Endometrium (tissue), 2 donors: ENCODE measurements around the gene ACTR2.
"Not testable (repeated sequence)": the region's sequence is repeated elsewhere in the genome, so short reads cannot be mapped to it uniquely, and the experiment has no call there.

Source experiments
- FAIRE-seq: peaks from 2 replicates; lab custom pipeline; 2012; peaks lifted over from hg19 to GRCh38; lab: Jason Lieb, UNC
- donor health status: control.
- donor health status: control.

The ACTR2 gene

DNA sequence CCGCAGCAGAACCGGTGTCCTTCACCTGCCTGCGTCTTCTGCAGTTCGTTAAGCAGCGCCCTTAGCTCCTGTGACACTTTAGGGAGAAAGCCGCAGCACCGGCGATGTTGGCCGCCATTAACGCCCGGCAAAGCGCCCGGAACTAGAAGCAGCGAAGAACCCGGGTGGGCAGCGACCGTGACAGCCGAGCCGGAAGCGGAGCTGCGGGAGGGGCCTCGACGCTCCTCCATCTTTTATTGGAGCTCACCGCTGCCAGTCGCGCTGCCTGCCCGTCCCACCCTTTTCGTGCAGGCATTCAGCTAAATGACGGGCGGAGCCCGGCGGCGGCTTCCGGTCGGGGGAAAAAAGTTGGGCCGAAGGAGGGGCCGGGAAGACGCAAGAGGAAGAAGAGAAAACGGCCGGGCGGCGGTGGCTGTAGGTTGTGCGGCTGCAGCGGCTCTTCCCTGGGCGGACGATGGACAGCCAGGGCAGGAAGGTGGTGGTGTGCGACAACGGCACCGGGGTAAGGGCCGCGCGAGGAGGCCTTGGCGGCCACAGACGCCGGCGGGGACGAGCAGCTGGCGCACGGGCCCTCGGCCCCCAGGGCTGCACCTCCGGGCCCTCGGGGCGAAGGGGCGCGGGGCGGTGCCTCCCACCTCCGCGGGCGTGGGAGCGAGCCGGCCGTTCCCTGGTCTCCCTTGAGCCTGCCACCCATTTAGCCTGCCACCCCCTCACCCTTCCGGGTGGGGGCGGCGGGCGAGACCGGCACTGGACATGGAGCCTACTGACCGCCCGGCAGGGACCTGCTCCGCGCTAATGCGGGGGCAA, at the start of gene ACTR2:
ACTR2 (plus strand) TSS at position 376 of the 807 bp plus-strand sequence; CDS start at position 455, 79 bp downstream.
- FAIRE-seq = peak; percentile 90

DNA sequence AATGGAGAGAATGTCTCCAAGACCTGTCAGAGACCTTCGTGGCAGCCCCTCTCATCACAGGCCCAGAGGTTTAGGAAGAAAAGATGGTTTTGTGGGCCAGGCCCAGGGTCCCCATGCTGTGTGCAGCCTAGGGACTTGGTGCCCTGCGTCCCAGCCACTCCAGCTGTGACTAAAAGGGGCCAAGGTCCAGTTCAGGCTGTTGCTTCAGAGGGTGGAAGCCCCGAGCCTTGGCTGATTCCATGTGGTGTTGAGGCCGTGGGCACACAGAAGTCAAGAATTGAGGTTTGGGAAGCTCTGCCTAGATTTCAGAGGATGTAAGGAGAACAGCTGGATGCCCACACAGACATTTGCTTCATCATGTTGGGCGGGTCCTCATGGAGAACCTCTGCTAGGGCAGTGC, 45.1 kb upstream of the ACTR2 start:
- FAIRE-seq = no peak

DNA sequence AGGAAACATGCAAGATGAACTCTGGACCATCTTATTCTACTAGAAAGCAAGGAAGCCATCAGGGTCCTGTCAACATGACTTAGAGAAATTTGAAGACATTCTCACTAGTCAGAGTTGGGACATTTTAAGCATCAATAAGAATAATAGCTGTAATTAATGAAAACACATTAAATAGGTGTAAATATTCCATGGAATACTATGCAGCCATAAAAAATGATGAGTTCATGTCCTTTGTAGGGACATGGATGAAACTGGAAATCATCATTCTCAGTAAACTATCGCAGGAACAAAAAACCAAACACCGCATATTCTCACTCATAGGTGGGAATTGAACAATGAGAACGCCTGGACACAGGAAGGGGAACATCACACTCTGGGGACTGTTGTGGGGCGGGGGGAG, 44.2 kb upstream of the ACTR2 start:
- not testable (repeated sequence) for FAIRE-seq

GRCh38 chr2:65185012-65185411, 42.6 kb upstream of the ACTR2 start:
- no peak for FAIRE-seq

- FAIRE-seq = no peak
These were observed 41.4 kb upstream of the ACTR2 start for GRCh38 chr2:65186093-65186868.

GRCh38 chr2:65186872-65187851, 40.5 kb upstream of the ACTR2 start:
- FAIRE-seq = peak; percentile 35

GRCh38 chr2:65193446-65193845, 34.2 kb upstream of the ACTR2 start:
- FAIRE-seq = no peak

DNA sequence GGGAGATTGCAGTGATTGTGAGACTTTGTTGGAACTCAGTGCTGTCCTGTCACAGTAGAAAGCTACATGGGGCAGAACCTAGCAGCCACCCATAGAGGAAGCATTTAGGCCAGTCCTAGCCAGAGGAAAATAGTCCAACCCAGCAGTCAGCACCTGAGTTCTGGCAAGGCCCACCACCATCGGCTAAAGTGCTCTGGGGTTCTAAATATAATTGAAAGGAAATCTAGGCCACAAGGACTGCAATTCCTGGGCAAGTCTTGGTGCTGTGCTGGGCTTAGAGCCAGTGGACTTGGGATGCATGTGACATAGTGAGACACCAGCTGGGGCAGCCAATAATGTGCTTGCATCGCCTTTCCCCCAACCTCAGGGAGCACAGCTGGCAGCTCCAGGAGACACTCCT, 28.9 kb upstream of the ACTR2 start:
- no peak for FAIRE-seq

GRCh38 chr2:65199166-65199565, 28.5 kb upstream of the ACTR2 start:
- FAIRE-seq = no peak

- no peak for FAIRE-seq
These were observed 27.7 kb upstream of the ACTR2 start for GRCh38 chr2:65199891-65200290.

- no peak for FAIRE-seq
These were observed 23.0 kb upstream of the ACTR2 start for GRCh38 chr2:65204461-65205210.

DNA sequence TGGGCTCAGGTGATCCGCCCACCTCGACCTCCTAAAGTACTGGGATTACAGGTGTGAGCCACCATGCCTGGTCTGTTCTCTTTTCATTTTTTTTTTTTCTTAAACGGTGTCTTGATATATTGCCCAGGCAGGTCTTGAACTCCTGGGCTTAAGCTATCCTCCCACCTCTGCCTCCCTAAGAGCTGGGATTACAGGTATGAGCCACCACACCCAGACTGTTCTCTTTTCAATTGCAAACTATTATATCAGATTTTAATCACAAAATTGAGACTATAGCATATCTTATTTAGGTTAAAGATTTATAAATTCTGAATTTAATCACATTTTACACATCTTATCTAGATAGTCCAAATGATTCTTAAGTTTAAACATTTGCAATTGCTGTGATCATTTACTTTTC, 15.5 kb upstream of the ACTR2 start:
- FAIRE-seq = no peak

DNA sequence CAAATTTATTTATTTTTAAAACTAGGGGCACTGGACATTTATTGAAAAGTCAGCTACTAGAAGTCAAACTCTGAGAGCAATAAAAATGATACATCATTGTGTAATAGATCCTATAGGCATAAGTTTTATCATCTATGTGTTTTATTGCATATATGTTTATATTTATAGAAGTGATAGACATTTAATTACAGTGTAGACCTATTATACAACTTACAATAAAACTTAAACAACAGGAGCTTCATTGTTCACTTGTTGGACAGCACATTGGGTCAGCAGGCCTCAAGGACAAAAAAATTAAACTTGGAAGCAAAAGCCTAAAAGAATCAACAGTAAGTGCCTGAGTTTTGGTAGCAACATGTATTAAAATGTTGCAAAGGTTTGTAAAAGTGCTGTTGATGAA, 15.0 kb upstream of the ACTR2 start:
- FAIRE-seq = no peak

DNA sequence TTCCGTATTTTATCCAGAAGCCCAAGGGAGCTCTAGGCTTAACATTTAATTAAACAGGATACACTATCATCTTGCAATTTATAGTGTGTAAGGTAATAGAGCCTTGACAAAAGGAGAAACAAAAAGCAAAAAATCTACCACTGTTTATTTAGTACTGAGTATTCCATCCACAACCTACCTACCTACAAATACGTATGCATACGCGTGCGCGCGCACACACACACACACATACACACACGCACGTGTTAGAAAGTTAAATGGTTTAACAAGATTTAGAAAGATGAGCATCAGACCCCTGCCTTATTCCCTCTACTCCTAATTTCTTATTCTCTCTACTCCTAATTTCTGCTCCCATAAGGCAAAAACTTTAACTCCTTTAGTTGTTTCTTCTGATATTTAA, 14.6 kb upstream of the ACTR2 start:
- no peak for FAIRE-seq

DNA sequence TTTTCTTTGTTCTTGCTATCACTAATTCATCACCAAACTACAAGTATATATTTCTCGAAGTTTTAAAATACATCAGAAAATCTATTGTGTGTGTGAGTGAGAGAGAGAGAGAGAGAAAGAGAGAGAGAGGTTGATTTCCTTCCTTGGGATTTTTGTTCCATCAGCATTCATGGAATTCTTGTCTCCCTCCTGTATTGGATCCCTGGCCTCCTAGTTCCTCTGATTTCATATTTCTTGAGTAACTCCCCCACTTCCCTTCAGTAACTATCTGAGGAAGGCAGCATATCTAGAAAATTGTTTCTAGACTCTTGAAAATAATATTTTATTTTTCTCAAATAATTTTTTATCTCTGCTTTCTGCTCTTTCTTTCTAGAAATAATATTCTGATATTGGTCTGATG, 13.3 kb upstream of the ACTR2 start:
- no peak for FAIRE-seq

GRCh38 chr2:65214843-65215242, 12.8 kb upstream of the ACTR2 start:
- FAIRE-seq = no peak

- no peak for FAIRE-seq
These were observed 11.7 kb upstream of the ACTR2 start for GRCh38 chr2:65215946-65216345.

DNA sequence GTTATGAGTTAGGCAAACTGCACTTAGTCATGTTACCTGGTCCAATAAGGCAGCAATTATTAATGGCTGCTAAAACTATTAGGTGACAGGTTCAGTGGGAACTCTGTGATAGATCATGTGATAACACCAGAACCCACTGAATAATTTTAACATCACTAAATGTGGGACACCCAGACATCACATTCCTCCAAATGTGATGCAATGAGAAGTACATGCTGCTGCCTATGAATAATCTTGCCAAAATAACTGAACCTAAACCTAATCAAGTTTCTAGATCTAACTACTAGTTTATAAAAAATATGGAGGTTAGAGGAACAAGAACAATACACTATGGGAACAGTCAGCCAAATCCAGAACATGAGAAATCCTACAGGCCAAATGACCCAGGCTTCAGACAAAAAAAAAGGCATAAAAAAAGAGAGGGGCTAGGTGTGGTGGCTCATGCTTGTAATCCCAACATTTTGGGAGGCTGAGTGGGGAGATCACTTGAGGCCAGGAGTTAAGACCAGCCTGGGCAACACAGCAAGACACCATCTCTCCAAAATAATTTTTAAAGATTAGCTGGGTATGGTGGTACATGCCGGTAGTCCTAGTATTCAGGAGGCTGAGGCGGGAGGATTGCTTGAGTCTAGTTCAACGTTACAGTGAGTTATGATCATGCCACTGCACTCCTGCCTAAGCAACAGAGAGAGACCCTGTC, 7.0 kb upstream of the ACTR2 start:
- FAIRE-seq = no peak

DNA sequence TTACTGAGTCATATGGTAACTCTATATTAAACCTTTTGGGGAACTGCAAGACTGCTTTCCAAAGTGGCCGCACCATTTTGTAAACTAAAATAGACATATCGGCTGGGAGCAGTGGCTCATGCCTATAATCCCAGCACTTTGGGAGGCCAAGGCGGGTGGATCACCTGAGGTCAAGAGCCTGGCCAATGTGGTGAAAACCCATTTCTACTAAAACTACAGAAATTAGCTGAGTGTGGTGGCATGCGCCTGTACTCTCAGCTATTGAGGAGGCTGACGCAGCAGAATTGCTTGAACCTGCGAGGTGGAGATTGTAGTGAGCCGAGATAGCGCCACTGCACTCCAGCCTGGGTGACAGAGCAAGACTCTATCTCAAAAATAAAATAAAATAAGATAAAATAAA, 6.4 kb upstream of the ACTR2 start:
- not testable (repeated sequence) for FAIRE-seq

- no peak for FAIRE-seq
These were observed 593 bp upstream of the ACTR2 start for GRCh38 chr2:65227020-65227455.

DNA sequence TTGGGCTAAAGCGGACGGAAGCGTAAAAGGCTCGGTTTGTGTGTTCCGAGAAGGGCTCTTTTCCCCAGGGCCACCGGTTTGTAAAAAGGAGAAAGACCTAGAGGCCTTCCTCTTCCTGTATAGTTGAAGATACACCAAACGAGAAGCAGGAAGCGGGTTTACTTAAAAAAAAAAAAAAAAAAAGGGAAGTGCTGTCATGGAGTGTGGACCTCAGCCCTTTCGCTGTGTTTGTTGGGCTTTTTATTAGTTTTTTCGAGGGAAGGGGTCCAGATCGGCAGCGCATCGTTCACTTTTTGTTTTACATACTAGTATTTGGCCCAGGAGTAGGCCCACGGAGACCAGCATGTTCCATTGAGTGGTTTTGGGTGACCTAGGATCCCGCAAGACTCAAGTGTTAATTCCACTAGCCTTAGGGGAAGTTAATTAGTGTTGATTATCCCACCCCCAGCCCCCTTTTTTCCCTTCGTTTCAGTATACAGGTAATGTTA, 676 bp downstream of the ACTR2 start:
- no peak for FAIRE-seq
